HK-2 (cell line): ENCODE measurements around the gene ALKBH2.

ENCODE experiments used
- DNase-seq: peaks from one replicate; pipeline ENCODE4 v3.0.0-alpha.2; 2018; ENCODE audit not compliant: unreplicated experiment

The ALKBH2 gene

DNA sequence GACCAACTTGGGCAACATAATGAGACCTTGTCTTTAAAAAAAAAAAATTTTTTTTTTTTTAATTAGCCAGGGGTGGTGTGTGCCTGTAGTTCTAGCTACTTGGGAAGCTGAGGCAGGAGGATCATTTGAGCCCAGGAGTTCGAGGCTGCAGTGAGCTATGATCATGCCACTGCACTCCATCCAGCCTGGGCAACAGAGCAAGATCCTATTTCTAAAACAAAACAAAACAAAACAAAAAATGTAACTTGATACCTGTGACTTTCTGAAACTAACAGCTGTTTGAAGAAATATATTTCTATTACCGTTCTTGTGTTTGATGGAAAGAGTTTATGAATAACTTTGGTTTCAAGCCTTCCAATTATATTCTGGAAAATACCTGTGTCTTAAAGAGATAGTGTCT lies 21.4 kb upstream of the ALKBH2 start:
- DNase-seq, result no peak

- DNase-seq, result no peak
Observed at GRCh38 chr12:109113661-109114321, 20.5 kb upstream of the ALKBH2 start.

- DNase-seq, result no peak
Observed at GRCh38 chr12:109112720-109113465, 19.6 kb upstream of the ALKBH2 start.

DNA sequence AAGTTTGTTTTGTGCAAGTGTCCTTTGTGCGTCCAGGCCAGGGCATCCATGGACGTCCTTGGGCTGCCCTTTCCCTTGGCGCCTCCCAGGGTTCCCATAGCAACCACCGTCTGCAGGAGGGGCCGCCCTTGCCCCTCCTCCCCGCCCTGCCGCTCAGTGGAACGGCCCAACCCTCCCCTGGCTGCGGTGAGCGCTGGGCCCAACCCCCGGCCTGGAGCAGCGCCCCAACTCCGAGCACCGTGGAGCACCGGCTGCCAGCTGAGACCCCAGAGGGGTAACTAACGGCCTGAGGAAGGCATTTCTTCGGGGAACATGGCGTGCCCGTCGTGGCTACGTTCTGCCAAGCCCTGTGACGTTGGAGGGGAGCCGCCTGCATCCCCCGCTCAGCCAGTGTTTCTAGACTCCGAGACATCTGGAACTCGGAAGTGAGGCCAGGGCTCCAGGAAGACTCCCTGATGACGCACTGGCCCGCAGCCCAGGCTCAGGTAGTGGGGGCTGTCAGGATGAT lies 17.8 kb upstream of the ALKBH2 start:
- peak; percentile 74 for DNase-seq

GRCh38 chr12:109109746-109110350 lies 16.6 kb upstream of the ALKBH2 start:
- no peak for DNase-seq

- no peak for DNase-seq
Observed at GRCh38 chr12:109105176-109105575, 11.9 kb upstream of the ALKBH2 start.

GRCh38 chr12:109102491-109102890 lies 9.2 kb upstream of the ALKBH2 start:
- DNase-seq, result no peak

DNA sequence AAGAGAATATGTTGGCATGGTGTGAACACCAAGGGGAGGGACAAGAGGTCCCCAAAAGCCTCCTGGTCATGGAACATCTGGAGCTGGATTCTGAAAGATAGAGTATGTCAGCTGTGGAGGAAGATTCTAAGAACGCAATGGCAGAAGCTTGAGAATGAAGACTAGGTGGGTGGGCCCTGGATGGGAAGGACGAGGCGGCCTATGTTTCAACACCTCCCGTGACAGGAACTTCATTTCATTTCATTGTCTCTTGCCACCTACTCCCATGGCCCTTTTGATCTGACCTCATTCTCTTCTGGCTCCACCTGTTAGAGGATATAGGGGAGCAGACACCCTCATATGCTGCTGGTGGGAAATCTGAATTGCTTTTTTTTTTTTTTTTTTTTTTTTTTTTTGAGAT lies 7.5 kb upstream of the ALKBH2 start:
- no peak for DNase-seq

DNA sequence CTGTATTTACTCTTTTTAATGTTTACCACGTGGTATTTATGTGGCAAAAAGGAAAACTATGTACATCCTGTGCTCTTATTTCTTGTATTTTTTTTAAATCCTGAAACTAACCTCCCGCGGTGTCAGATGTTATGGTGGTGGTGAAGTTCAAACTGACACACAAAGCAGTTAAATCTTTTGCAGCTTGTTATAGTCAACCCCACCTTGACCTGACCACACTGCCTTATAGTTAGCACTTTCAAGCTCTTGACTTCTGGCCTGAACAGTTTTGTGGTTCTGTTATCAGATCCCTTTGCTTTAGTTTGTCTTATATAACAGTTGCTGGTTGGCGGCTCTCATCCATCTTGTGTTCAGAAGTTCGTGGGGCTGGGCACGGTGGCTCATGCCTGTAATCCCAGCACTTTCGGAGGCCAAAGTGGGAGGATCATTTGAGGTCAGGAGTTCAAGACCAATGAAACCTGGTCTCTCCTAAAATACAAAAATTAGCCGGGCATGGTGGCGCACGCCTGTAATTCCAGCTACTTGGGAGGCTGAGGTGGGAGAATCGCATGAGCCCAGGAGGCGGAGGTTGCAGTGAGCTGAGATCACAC lies 6.3 kb upstream of the ALKBH2 start:
- no peak for DNase-seq

- no peak for DNase-seq
Observed at GRCh38 chr12:109098651-109099050, 5.4 kb upstream of the ALKBH2 start.

DNA sequence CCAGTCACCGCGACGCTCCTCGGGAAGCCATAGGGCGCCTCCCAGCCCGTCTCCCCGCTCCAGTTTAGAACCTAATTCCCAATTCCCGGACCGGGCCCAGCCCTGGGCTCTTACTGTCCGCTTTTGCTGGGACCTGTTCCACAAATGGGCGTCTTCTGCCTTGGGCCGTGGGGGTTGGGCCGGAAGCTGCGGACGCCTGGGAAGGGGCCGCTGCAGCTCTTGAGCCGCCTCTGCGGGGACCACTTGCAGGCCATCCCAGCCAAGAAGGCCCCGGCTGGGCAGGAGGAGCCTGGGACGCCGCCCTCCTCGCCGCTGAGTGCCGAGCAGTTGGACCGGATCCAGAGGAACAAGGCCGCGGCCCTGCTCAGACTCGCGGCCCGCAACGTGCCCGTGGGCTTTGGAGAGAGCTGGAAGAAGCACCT lies 4.9 kb upstream of the ALKBH2 start:
- no peak for DNase-seq

DNA sequence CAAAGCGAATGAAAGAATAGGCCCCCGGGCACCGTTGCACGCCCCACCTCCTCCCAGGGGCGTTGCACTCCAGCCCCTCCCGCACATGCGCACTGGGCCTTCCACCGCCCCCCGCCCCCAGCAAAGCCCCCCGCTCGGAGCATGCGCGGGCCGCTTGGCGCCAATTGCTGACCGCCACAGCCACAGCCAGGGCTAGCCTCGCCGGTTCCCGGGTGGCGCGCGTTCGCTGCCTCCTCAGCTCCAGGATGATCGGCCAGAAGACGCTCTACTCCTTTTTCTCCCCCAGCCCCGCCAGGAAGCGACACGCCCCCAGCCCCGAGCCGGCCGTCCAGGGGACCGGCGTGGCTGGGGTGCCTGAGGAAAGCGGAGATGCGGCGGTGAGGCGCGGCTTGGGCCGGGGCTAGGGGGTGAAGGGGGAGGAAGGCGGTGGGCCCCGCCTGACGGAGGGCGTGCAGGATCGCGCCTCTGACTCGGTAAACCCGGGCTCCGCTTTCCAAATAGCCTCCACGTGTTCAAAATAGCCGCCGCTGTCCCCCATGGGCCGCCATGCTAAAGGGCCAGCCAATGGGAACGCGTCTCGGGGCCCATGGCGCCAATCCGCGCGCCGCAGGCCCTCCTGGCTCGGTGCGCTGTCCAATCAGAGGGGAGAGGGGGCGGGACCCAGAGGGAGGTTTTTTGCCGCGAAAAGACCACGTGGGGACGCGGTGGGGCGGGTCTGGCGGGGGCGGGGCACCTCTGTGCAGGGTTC lies 4.3 kb upstream of the ALKBH2 start, which contains the start of gene UNG:
TSS of gene UNG (plus strand) at position 163 of the 748 bp plus-strand sequence. CDS start at position 246, 83 bp downstream.
- peak; percentile 97 for DNase-seq

DNA sequence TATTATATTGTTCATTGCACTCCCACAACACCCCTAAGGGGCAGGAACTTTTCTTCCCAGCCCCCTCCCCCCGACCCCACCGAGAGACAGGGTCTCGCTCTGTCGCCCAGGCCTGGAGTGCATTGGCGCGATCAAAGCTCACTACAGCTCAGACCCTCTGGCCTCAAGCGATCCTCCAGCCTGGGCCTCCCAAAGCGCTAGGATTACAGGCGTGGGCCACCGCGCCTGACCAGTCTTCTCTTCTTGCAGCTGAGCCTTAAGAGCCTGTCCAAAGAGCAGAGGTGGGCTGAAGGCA lies 3.8 kb upstream of the ALKBH2 start:
- no peak for DNase-seq

DNA sequence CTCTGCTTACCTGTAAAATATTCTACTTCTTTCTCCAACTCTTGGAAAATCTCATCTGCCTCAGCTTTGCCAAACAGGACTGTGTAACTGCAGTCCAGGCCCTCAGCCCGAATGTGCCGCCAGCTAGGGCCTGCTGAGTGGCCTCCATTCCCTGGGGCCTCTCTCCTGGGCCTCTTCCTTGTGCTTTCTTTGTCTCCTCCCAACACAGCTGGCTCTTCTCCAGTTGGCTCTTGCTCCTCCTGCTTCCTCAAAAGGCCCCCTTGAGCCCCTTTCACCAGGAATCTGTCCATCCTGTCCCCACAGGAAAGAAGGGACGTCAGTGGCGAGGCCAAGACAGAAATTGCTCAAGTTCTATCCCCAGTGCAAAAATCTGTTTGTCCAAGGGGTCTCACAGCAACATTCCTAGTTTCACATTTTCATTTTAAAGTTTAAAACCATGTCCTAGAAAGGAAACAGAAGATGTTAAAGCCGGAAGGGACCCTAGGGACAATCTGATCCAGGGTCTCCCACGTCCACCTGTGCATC lies 713 bp downstream of the ALKBH2 start:
- no peak for DNase-seq

DNA sequence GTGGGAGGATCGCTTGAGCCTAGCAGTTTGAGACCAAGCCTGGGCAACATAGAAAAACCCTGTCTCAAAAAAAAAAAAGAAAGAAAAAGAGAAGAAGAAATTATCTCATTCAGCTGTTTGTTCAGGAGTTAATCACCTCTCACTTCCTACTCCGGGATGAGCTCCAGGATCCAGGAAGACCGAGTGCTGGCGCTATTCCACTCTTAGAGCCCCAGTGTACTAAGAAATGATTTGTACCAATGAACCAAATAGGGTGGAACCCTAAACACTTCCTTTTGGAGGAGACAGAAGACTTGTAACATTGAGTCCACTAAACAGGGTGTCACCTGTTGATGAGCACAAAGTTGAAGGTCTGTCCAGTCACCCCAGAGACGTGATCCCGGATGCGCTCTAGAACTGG lies 3.6 kb downstream of the ALKBH2 start:
- DNase-seq, result no peak

- no peak for DNase-seq
Observed at GRCh38 chr12:109088818-109089217, 4.5 kb downstream of the ALKBH2 start.

DNA sequence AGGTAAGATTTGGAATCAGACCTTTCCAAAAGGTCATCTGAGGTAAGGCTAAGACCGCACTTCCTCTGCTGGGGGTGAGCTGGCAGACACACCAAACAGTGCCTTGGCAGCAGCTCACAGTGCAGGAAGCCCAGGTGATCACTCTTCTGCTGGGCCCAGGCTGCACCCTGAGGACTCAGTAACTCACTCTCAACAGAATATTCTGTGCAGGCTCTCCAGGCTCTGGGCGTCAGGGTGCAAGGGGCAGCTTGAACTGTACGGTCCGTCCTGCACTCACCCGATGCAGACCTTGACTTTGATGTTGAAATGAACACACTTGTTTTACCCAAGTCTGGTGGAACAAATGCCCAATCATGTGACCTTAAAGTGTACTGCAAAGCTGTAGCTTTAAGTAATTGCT lies 6.0 kb downstream of the ALKBH2 start:
- DNase-seq, result no peak

DNA sequence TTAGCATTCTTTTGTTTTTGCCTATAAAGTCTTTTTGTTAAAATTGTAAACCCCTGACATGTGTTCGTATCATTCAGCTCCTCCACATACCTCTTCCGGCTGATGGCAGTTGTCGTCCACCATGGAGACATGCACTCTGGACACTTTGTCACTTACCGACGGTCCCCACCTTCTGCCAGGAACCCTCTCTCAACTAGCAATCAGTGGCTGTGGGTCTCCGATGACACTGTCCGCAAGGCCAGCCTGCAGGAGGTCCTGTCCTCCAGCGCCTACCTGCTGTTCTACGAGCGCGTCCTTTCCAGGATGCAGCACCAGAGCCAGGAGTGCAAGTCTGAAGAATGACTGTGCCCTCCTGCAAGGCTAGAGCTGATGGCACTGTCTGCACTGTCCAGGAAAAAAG lies 7.7 kb downstream of the ALKBH2 start:
- no peak for DNase-seq

GRCh38 chr12:109084425-109084824 lies 8.8 kb downstream of the ALKBH2 start:
- DNase-seq, result no peak

- no peak for DNase-seq
Observed at GRCh38 chr12:109082751-109083150, 10.5 kb downstream of the ALKBH2 start.

GRCh38 chr12:109074866-109075265 lies 18.4 kb downstream of the ALKBH2 start:
- DNase-seq, result no peak
